AG09309 (cell line): ENCODE results near the gene CLIC6.

Source experiments
- DNase-seq: peaks from one replicate; pipeline ENCODE4 v3.0.0-alpha.2; 2010; ENCODE audit warnings: low read depth
- H3K4me3 ChIP-seq: 2 replicates; pipeline ENCODE4 v1.5.1; 2011; ENCODE audit warnings: mild to moderate bottlenecking, low read depth, low read length, moderate library complexity; ENCODE audit not compliant: control insufficient read depth
- CTCF ChIP-seq: IDR thresholded peaks from 2 replicates; pipeline ENCODE4 v1.5.1; 2011; ENCODE audit warnings: mild to moderate bottlenecking, low read depth, low read length, inconsistent platforms; ENCODE audit not compliant: insufficient read depth, control insufficient read depth; ENCODE audit errors: missing control alignments

Gene CLIC6

GRCh38 chr21:34675871-34676270 lies 7.1 kb downstream of the CLIC6 start:
- no peak for DNase-seq
- no peak for TF ChIP-seq CTCF
- no peak overlapping the region for H3K4me3 ChIP-seq

GRCh38 chr21:34679051-34679450 lies 10.3 kb downstream of the CLIC6 start:
- no peak for TF ChIP-seq CTCF
- H3K4me3 ChIP-seq: no peak overlapping the region
- DNase-seq: no peak

GRCh38 chr21:34684174-34684876 lies 15.5 kb downstream of the CLIC6 start:
- no peak overlapping the region for H3K4me3 ChIP-seq
- DNase-seq: no peak
- no peak for TF ChIP-seq CTCF

- H3K4me3 ChIP-seq: no peak overlapping the region
- no peak for TF ChIP-seq CTCF
- no peak for DNase-seq
Measured at GRCh38 chr21:34687065-34687464, 18.3 kb downstream of the CLIC6 start.

- DNase-seq: no peak
- H3K4me3 ChIP-seq: no peak overlapping the region
- no peak for TF ChIP-seq CTCF
Measured at GRCh38 chr21:34687745-34688144, 19.0 kb downstream of the CLIC6 start.

GRCh38 chr21:34688145-34688544 lies 19.4 kb downstream of the CLIC6 start:
- H3K4me3 ChIP-seq: no peak overlapping the region
- TF ChIP-seq CTCF: no peak
- DNase-seq: no peak

- no peak for TF ChIP-seq CTCF
- H3K4me3 ChIP-seq: no peak overlapping the region
- DNase-seq: no peak
Measured at GRCh38 chr21:34688715-34689114, 19.9 kb downstream of the CLIC6 start.
